Measurements from ENCODE around the gene PCBP1. TPM values are rescaled to one million over a fixed set of nuclear protein-coding genes. Genes with fewer than 3 reads are reported as not detected.

The PCBP1 gene
- total and polyA plus RNA-seq, 2 donors from 2014 or later: 224 to 298 TPM

DNA sequence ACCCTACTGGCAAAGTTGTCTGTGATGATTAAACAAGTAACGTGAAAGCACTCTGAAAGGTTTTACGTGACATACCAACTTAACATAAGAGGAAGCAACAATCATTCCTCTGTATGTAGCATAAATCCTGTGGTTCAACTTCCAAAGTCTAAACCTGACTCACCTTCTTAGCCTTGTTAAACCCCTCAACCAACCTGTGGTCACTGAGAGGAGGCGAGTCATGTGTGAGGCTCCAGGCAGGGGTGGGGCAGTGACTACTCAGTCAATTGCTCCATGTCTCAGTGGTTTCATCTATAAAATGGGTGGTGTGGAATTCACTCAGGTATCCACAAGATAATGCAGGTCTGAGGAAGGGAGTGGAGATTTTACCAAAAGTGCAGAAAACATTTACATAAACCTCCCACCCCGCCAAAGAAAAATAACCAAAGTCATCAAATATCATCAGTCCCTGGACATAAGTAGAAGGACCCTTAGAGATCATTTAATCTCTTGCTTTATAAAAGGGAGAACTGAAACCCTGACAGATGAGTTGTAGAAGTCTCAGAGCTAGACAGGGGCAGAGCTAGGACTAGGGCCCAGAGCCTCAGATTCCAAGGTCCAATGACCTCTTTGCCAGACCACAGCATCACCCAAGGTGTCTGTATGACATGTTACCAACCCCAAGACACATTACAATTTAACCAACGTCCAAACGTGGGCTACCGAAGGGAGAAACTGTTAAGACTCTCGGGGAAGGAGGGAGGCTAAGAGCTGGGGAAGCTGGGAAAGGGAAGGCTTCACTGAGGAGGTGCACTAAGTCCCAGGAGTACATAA is 3.7 kb upstream of the PCBP1 start:
- no peaks in the 10 kb centered on the region for H3K9me3 ChIP-seq (ENCODE audit: control insufficient read depth in 2 of 3, insufficient read depth in 1 of 3, low read length in 3 of 3)
- H3K36me3 ChIP-seq (ENCODE audit: control insufficient read depth in 2 of 3, insufficient read depth in 3 of 3, low read length in 3 of 3): peaks cover under 1 to 30% (median 6%) of the 10 kb centered on the region in 3 donors
- H3K4me3 ChIP-seq (ENCODE audit: low read length in 3 of 3): peak overlapping the region in 1 of 3 donors; percentile 19
- H3K4me1 ChIP-seq (ENCODE audit: control insufficient read depth in 2 of 3, insufficient read depth in 2 of 3, low read depth in 1 of 3, low read length in 3 of 3): peaks cover 6 to 38% (median 14%) of the 10 kb centered on the region in 3 donors
- H3K9ac ChIP-seq (ENCODE audit: low read length in 3 of 3): peak overlapping the region in 1 of 3 donors; percentile 100
- H3K27me3 ChIP-seq (ENCODE audit: control insufficient read depth, insufficient read depth, low read length): no peaks in the 10 kb centered on the region
- H3K27ac ChIP-seq (ENCODE audit: low read depth in 2 of 2, low read length in 2 of 2): peak overlapping the region; percentile 35 to 80
- intact Hi-C loops (cut with DNase I): no loop called here
- DNase-seq (no peak), FAIRE-seq (no peak)
- TF ChIP-seq, protein P1, sequence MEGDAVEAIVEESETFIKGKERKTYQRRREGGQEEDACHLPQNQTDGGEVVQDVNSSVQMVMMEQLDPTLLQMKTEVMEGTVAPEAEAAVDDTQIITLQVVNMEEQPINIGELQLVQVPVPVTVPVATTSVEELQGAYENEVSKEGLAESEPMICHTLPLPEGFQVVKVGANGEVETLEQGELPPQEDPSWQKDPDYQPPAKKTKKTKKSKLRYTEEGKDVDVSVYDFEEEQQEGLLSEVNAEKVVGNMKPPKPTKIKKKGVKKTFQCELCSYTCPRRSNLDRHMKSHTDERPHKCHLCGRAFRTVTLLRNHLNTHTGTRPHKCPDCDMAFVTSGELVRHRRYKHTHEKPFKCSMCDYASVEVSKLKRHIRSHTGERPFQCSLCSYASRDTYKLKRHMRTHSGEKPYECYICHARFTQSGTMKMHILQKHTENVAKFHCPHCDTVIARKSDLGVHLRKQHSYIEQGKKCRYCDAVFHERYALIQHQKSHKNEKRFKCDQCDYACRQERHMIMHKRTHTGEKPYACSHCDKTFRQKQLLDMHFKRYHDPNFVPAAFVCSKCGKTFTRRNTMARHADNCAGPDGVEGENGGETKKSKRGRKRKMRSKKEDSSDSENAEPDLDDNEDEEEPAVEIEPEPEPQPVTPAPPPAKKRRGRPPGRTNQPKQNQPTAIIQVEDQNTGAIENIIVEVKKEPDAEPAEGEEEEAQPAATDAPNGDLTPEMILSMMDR (IDR thresholded peaks at IDR 0.05; ENCODE audit: borderline replicate concordance, extremely low read depth, insufficient read depth): no peak

- H3K4me1 ChIP-seq (ENCODE audit: control insufficient read depth in 2 of 3, insufficient read depth in 2 of 3, low read depth in 1 of 3, low read length in 3 of 3): peaks cover 8 to 42% (median 14%) of the 10 kb centered on the region in 3 donors
- FAIRE-seq (no peak), DNase-seq (peak in 4 of 5 donors; percentile 50 to 82 (median 74))
- H3K9me3 ChIP-seq (ENCODE audit: control insufficient read depth in 2 of 3, insufficient read depth in 1 of 3, low read length in 3 of 3): no peaks in the 10 kb centered on the region
- H3K36me3 ChIP-seq (ENCODE audit: control insufficient read depth in 2 of 3, insufficient read depth in 3 of 3, low read length in 3 of 3): peaks cover 0 to 16% (median 8%) of the 10 kb centered on the region in 3 donors
- H3K27me3 ChIP-seq (ENCODE audit: control insufficient read depth, insufficient read depth, low read length): no peaks in the 10 kb centered on the region
- intact Hi-C loops (cut with DNase I): no loop called here
- H3K9ac ChIP-seq (ENCODE audit: low read length in 3 of 3): peak overlapping the region; percentile 34 to 100 (median 83)
- TF ChIP-seq, protein P1 (IDR thresholded peaks at IDR 0.05; ENCODE audit: borderline replicate concordance, extremely low read depth, insufficient read depth): no peak
- H3K27ac ChIP-seq (ENCODE audit: low read depth in 2 of 2, low read length in 2 of 2): peak overlapping the region; percentile 100
- H3K4me3 ChIP-seq (ENCODE audit: low read length in 3 of 3): peak overlapping the region; percentile 83 to 85 (median 84)
Measured at GRCh38 chr2:70084973-70085710, 2.1 kb upstream of the PCBP1 start.

- no peaks in the 10 kb centered on the region for H3K9me3 ChIP-seq (ENCODE audit: control insufficient read depth in 2 of 3, insufficient read depth in 1 of 3, low read length in 3 of 3)
- DNase-seq: peak in 1 of 5 donors; percentile 36
- H3K4me3 ChIP-seq (ENCODE audit: low read length in 3 of 3): peak overlapping the region; percentile 83 to 85 (median 84)
- FAIRE-seq: no peak
- H3K27ac ChIP-seq (ENCODE audit: low read depth in 2 of 2, low read length in 2 of 2): peak overlapping the region; percentile 100
- no peaks in the 10 kb centered on the region for H3K27me3 ChIP-seq (ENCODE audit: control insufficient read depth, insufficient read depth, low read length)
- H3K9ac ChIP-seq (ENCODE audit: low read length in 3 of 3): peak overlapping the region; percentile 83 to 100 (median 97)
- TF ChIP-seq, protein P1 (IDR thresholded peaks at IDR 0.05; ENCODE audit: borderline replicate concordance, extremely low read depth, insufficient read depth): no peak
- intact Hi-C loops (cut with DNase I): no loop called here
- H3K4me1 ChIP-seq (ENCODE audit: control insufficient read depth in 2 of 3, insufficient read depth in 2 of 3, low read depth in 1 of 3, low read length in 3 of 3): peaks cover 8 to 40% (median 14%) of the 10 kb centered on the region in 3 donors
- peaks cover 0 to 15% (median 8%) of the 10 kb centered on the region in 3 donors for H3K36me3 ChIP-seq (ENCODE audit: control insufficient read depth in 2 of 3, insufficient read depth in 3 of 3, low read length in 3 of 3)
Measured at GRCh38 chr2:70085711-70086277, 1.5 kb upstream of the PCBP1 start.
